Measurements from ENCODE around the gene MED12L.

MED12L gene

GRCh38 chr3:151439652-151440125 is 354.2 kb downstream of the MED12L start:
- Histone ChIP-seq H3K79me2 (ENCODE audit: control insufficient read depth, insufficient read depth, low read length) (no peaks in the 10 kb centered on the region), H3K56ac (ENCODE audit: low read length) (peak overlapping the region; percentile 25), H3K4me3 (ENCODE audit: low read length) (no peak overlapping the region), H3K9ac (ENCODE audit: low read length) (no peak overlapping the region), H3K18ac (ENCODE audit: low read length) (peak overlapping the region; percentile 30), H4K8ac (ENCODE audit: low read depth, low read length) (no peak overlapping the region), H2BK5ac (ENCODE audit: low read length) (no peak overlapping the region), H2AK5ac (ENCODE audit: low read length) (no peak overlapping the region), H3K23ac (ENCODE audit: low read length) (no peak overlapping the region), H2BK120ac (ENCODE audit: low read depth, low read length) (no peak overlapping the region), H2BK15ac (replicated peaks; ENCODE audit: low read depth) (no peak overlapping the region), H3K4me1 (ENCODE audit: control insufficient read depth, low read depth, low read length) (peaks cover 2% of the 10 kb centered on the region), H3K79me1 (ENCODE audit: low read length) (no peaks in the 10 kb centered on the region), H3K27me3 (ENCODE audit: insufficient read depth, low read length, poor library complexity) (no peaks in the 10 kb centered on the region), H3K4ac (ENCODE audit: low read depth, low read length) (no peak overlapping the region), H3K36me3 (ENCODE audit: control insufficient read depth, insufficient read depth, low read length) (no peaks in the 10 kb centered on the region), H3K4me2 (ENCODE audit: low read length) (no peak overlapping the region), H4K5ac (ENCODE audit: low read length) (no peak overlapping the region), H3K27ac (ENCODE audit: low read depth, low read length) (no peak overlapping the region)
- DNase-seq = peak; percentile 60
- WGBS (ENCODE audit: extremely low coverage, insufficient coverage, low lambda C conversion rate) = no CpG with 5 or more reads among the region's 3 CpGs

- peak; percentile 48 for DNase-seq
- Histone ChIP-seq H4K5ac (ENCODE audit: low read length) (no peak overlapping the region), H3K79me2 (ENCODE audit: control insufficient read depth, insufficient read depth, low read length) (no peaks in the 10 kb centered on the region), H2BK15ac (replicated peaks; ENCODE audit: low read depth) (no peak overlapping the region), H3K4ac (ENCODE audit: low read depth, low read length) (no peak overlapping the region), H3K36me3 (ENCODE audit: control insufficient read depth, insufficient read depth, low read length) (no peaks in the 10 kb centered on the region), H3K9ac (ENCODE audit: low read length) (no peak overlapping the region), H3K79me1 (ENCODE audit: low read length) (no peaks in the 10 kb centered on the region), H2AK5ac (ENCODE audit: low read length) (no peak overlapping the region), H3K27ac (ENCODE audit: low read depth, low read length) (no peak overlapping the region), H3K23ac (ENCODE audit: low read length) (no peak overlapping the region), H3K18ac (ENCODE audit: low read length) (no peak overlapping the region), H3K4me2 (ENCODE audit: low read length) (no peak overlapping the region), H4K8ac (ENCODE audit: low read depth, low read length) (no peak overlapping the region), H2BK120ac (ENCODE audit: low read depth, low read length) (no peak overlapping the region), H3K4me3 (ENCODE audit: low read length) (no peak overlapping the region), H2BK5ac (ENCODE audit: low read length) (no peak overlapping the region), H3K27me3 (ENCODE audit: insufficient read depth, low read length, poor library complexity) (no peaks in the 10 kb centered on the region), H3K4me1 (ENCODE audit: control insufficient read depth, low read depth, low read length) (peaks cover 2% of the 10 kb centered on the region), H3K56ac (ENCODE audit: low read length) (no peak overlapping the region)
- no CpG with 5 or more reads among the region's 1 CpG for WGBS (ENCODE audit: extremely low coverage, insufficient coverage, low lambda C conversion rate)
Measured at GRCh38 chr3:151440940-151441339, 355.5 kb downstream of the MED12L start.

DNA sequence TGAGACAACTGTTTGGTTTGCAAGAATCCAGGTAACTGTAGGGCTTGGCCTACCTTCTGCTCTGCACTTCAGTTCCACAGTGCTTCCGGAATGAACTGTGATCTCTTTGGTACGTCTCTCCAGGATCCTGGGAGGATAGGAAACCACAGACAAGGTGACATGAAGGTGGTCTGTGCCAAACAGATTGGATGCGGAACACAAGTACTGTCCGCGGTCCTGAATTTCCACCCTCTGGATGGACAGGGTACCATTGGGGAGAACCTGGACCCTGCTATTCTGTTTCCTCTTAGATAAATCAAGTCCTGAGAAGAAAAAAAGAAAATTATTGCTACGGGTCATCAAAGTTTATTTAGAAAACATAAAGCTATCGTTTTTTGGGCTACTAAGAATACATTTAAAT is 358.1 kb downstream of the MED12L start:
- Histone ChIP-seq H2AK5ac (ENCODE audit: low read length) (no peak overlapping the region), H3K4me1 (ENCODE audit: control insufficient read depth, low read depth, low read length) (peaks cover 2% of the 10 kb centered on the region), H2BK5ac (ENCODE audit: low read length) (no peak overlapping the region), H3K27ac (ENCODE audit: low read depth, low read length) (no peak overlapping the region), H2BK120ac (ENCODE audit: low read depth, low read length) (no peak overlapping the region), H3K4me3 (ENCODE audit: low read length) (no peak overlapping the region), H3K79me1 (ENCODE audit: low read length) (no peaks in the 10 kb centered on the region), H4K8ac (ENCODE audit: low read depth, low read length) (no peak overlapping the region), H3K79me2 (ENCODE audit: control insufficient read depth, insufficient read depth, low read length) (no peaks in the 10 kb centered on the region), H3K18ac (ENCODE audit: low read length) (no peak overlapping the region), H3K36me3 (ENCODE audit: control insufficient read depth, insufficient read depth, low read length) (no peaks in the 10 kb centered on the region), H3K4ac (ENCODE audit: low read depth, low read length) (no peak overlapping the region), H3K56ac (ENCODE audit: low read length) (no peak overlapping the region), H3K23ac (ENCODE audit: low read length) (no peak overlapping the region), H3K4me2 (ENCODE audit: low read length) (no peak overlapping the region), H3K9ac (ENCODE audit: low read length) (no peak overlapping the region), H3K27me3 (ENCODE audit: insufficient read depth, low read length, poor library complexity) (no peaks in the 10 kb centered on the region), H2BK15ac (replicated peaks; ENCODE audit: low read depth) (no peak overlapping the region), H4K5ac (ENCODE audit: low read length) (no peak overlapping the region)
- peak; percentile 39 for DNase-seq
- WGBS (ENCODE audit: extremely low coverage, insufficient coverage, low lambda C conversion rate) = no CpG with 5 or more reads among the region's 7 CpGs

DNA sequence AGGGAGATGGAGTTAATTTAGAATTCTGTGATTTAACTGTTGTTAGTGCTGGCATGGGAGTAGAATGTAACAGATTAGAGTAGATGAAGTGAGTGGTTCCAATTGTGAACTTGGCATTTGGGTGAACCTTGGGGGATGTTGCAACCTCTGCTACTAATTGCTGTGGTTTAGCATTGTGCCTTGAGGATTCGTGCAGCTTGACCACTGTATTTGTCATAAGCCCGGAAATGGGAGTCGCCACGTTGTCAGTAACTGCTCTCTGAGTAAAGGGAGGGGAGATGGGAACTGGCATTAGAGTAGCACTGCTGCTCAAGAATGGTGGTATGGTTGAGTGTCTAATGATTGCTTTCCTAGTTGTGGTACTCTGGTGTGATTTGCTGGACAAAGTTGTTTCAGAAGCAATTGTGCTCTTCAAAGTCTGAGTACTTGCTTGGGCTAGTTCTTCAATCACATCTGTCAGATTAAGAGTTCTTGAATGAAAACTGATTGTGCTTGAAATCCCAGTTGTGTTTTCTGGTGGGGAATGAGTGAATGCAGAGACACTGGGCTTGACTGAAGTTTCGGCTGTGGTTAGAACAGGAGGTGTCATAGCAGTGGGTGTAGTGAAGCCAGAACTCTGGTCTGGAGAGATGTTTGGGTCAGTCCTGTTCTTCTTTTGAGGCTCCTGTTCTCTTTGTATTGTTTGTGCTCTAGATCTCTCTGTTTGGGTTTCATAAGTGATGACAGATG is 360.0 kb downstream of the MED12L start:
- no peak overlapping the region for H3K9ac ChIP-seq (ENCODE audit: low read length)
- no peak overlapping the region for H4K8ac ChIP-seq (ENCODE audit: low read depth, low read length)
- no peaks in the 10 kb centered on the region for H3K79me1 ChIP-seq (ENCODE audit: low read length)
- no peak overlapping the region for H2BK15ac ChIP-seq (replicated peaks; ENCODE audit: low read depth)
- H3K23ac ChIP-seq (ENCODE audit: low read length) = no peak overlapping the region
- H3K4me1 ChIP-seq (ENCODE audit: control insufficient read depth, low read depth, low read length) = peaks cover under 1% of the 10 kb centered on the region
- no peak overlapping the region for H4K5ac ChIP-seq (ENCODE audit: low read length)
- H2AK5ac ChIP-seq (ENCODE audit: low read length) = no peak overlapping the region
- H3K4me3 ChIP-seq (ENCODE audit: low read length) = no peak overlapping the region
- no peak overlapping the region for H3K18ac ChIP-seq (ENCODE audit: low read length)
- H3K56ac ChIP-seq (ENCODE audit: low read length) = no peak overlapping the region
- H3K79me2 ChIP-seq (ENCODE audit: control insufficient read depth, insufficient read depth, low read length) = no peaks in the 10 kb centered on the region
- no peaks in the 10 kb centered on the region for H3K27me3 ChIP-seq (ENCODE audit: insufficient read depth, low read length, poor library complexity)
- no peak overlapping the region for H2BK5ac ChIP-seq (ENCODE audit: low read length)
- H3K4ac ChIP-seq (ENCODE audit: low read depth, low read length) = no peak overlapping the region
- H3K27ac ChIP-seq (ENCODE audit: low read depth, low read length) = no peak overlapping the region
- DNase-seq = no peak
- no peak overlapping the region for H3K4me2 ChIP-seq (ENCODE audit: low read length)
- H2BK120ac ChIP-seq (ENCODE audit: low read depth, low read length) = no peak overlapping the region
- WGBS (ENCODE audit: extremely low coverage, insufficient coverage, low lambda C conversion rate) = no CpG with 5 or more reads among the region's 5 CpGs
- H3K36me3 ChIP-seq (ENCODE audit: control insufficient read depth, insufficient read depth, low read length) = no peaks in the 10 kb centered on the region

DNA sequence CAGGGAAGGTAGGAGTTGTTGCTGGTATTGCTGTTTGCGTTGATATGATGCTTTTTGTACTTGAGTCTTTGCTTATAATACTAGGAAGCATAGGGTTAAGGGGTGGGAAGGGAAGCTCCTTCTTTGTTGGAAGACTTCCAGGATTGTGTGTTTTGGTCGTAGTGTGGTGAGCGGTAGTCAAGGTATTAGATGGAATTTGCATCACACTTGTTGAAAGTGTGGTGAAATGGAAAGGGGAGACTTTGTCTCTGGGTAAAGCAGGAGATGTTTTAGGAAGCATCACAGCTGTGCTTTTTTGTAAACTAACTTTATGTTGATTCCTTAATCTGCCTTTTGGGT is 360.5 kb downstream of the MED12L start:
- H3K36me3 ChIP-seq (ENCODE audit: control insufficient read depth, insufficient read depth, low read length) = no peaks in the 10 kb centered on the region
- no peak overlapping the region for H3K56ac ChIP-seq (ENCODE audit: low read length)
- H3K27ac ChIP-seq (ENCODE audit: low read depth, low read length) = no peak overlapping the region
- no peak for DNase-seq
- no peak overlapping the region for H2BK120ac ChIP-seq (ENCODE audit: low read depth, low read length)
- WGBS (ENCODE audit: extremely low coverage, insufficient coverage, low lambda C conversion rate) = 100% methylated on average over 2 of the region's 3 CpGs
- H4K5ac ChIP-seq (ENCODE audit: low read length) = no peak overlapping the region
- H2BK5ac ChIP-seq (ENCODE audit: low read length) = no peak overlapping the region
- H4K8ac ChIP-seq (ENCODE audit: low read depth, low read length) = no peak overlapping the region
- H3K18ac ChIP-seq (ENCODE audit: low read length) = no peak overlapping the region
- no peaks in the 10 kb centered on the region for H3K79me2 ChIP-seq (ENCODE audit: control insufficient read depth, insufficient read depth, low read length)
- H2AK5ac ChIP-seq (ENCODE audit: low read length) = no peak overlapping the region
- no peak overlapping the region for H3K4ac ChIP-seq (ENCODE audit: low read depth, low read length)
- no peak overlapping the region for H3K23ac ChIP-seq (ENCODE audit: low read length)
- H3K4me1 ChIP-seq (ENCODE audit: control insufficient read depth, low read depth, low read length) = no peaks in the 10 kb centered on the region
- no peak overlapping the region for H3K9ac ChIP-seq (ENCODE audit: low read length)
- no peaks in the 10 kb centered on the region for H3K27me3 ChIP-seq (ENCODE audit: insufficient read depth, low read length, poor library complexity)
- H3K79me1 ChIP-seq (ENCODE audit: low read length) = no peaks in the 10 kb centered on the region
- H2BK15ac ChIP-seq (replicated peaks; ENCODE audit: low read depth) = no peak overlapping the region
- H3K4me3 ChIP-seq (ENCODE audit: low read length) = no peak overlapping the region
- H3K4me2 ChIP-seq (ENCODE audit: low read length) = no peak overlapping the region

GRCh38 chr3:151452368-151452767 is 366.9 kb downstream of the MED12L start:
- H3K18ac ChIP-seq (ENCODE audit: low read length) = no peak overlapping the region
- no peaks in the 10 kb centered on the region for H3K27me3 ChIP-seq (ENCODE audit: insufficient read depth, low read length, poor library complexity)
- H2BK15ac ChIP-seq (replicated peaks; ENCODE audit: low read depth) = no peak overlapping the region
- H3K4me1 ChIP-seq (ENCODE audit: control insufficient read depth, low read depth, low read length) = no peaks in the 10 kb centered on the region
- H3K4me3 ChIP-seq (ENCODE audit: low read length) = no peak overlapping the region
- no peaks in the 10 kb centered on the region for H3K79me1 ChIP-seq (ENCODE audit: low read length)
- WGBS (ENCODE audit: extremely low coverage, insufficient coverage, low lambda C conversion rate) = no CpG with 5 or more reads among the region's 1 CpG
- no peaks in the 10 kb centered on the region for H3K36me3 ChIP-seq (ENCODE audit: control insufficient read depth, insufficient read depth, low read length)
- no peak overlapping the region for H3K56ac ChIP-seq (ENCODE audit: low read length)
- H3K4ac ChIP-seq (ENCODE audit: low read depth, low read length) = no peak overlapping the region
- DNase-seq = no peak
- no peak overlapping the region for H3K9ac ChIP-seq (ENCODE audit: low read length)
- H3K27ac ChIP-seq (ENCODE audit: low read depth, low read length) = no peak overlapping the region
- no peak overlapping the region for H4K5ac ChIP-seq (ENCODE audit: low read length)
- H2AK5ac ChIP-seq (ENCODE audit: low read length) = no peak overlapping the region
- H3K4me2 ChIP-seq (ENCODE audit: low read length) = no peak overlapping the region
- H3K79me2 ChIP-seq (ENCODE audit: control insufficient read depth, insufficient read depth, low read length) = no peaks in the 10 kb centered on the region
- H3K23ac ChIP-seq (ENCODE audit: low read length) = no peak overlapping the region
- H2BK5ac ChIP-seq (ENCODE audit: low read length) = no peak overlapping the region
- H4K8ac ChIP-seq (ENCODE audit: low read depth, low read length) = no peak overlapping the region
- no peak overlapping the region for H2BK120ac ChIP-seq (ENCODE audit: low read depth, low read length)
